ENCODE results near the gene SNX22. TPM values are rescaled to one million over a fixed set of nuclear protein-coding genes. Genes with fewer than 3 reads are reported as not detected.

SNX22 gene
- total and polyA plus RNA-seq, 2 donors (not counting 1 experiment from before 2014, with no cell fraction given): 0.17 TPM; not detected in 1

GRCh38 chr15:64122444-64122843, 29.1 kb upstream of the SNX22 start:
- no peak for TF ChIP-seq EZH2 (IDR thresholded peaks at IDR 0.05; ENCODE audit: low read length, missing control alignments)
- TF ChIP-seq CTCF (conservative IDR thresholded peaks at IDR 0.05 in 1 of 2, IDR thresholded peaks at IDR 0.05 in 1 of 2; ENCODE audit: low read depth in 1 of 2, low read length in 2 of 2): no peak
- Histone ChIP-seq H3K9me3 (ENCODE audit: control insufficient read depth, insufficient read depth, low read depth, low read length) (no peaks in the 10 kb centered on the region), H3K4me3 (replicated peaks in 1 of 4; ENCODE audit: control extremely low read depth in 1 of 4, insufficient read depth in 1 of 4, low read depth in 3 of 4, low read length in 4 of 4) (no peak overlapping the region), H4K20me1 (ENCODE audit: control insufficient read depth, extremely low read depth, insufficient read depth, low read length) (no peaks in the 10 kb centered on the region), H3K27me3 (ENCODE audit: control insufficient read depth, insufficient read depth, low read length) (no peaks in the 10 kb centered on the region), H2AFZ (ENCODE audit: low read length) (no peak overlapping the region), H3K27ac (ENCODE audit: insufficient read depth, low read length) (no peak overlapping the region), H3K79me2 (ENCODE audit: control insufficient read depth, insufficient read depth, low read length) (no peaks in the 10 kb centered on the region), H3K36me3 (ENCODE audit: control insufficient read depth, insufficient read depth, low read length) (no peaks in the 10 kb centered on the region), H3K9ac (ENCODE audit: insufficient read depth, low read length) (no peak overlapping the region), H3K4me1 (ENCODE audit: control insufficient read depth, extremely low read depth, insufficient read depth, low read length) (no peaks in the 10 kb centered on the region), H3K4me2 (ENCODE audit: extremely low read depth, insufficient read depth, low read length) (no peak overlapping the region)
- no peak for DNase-seq (ENCODE audit: low read depth in 2 of 2)

GRCh38 chr15:64122936-64123351, 28.6 kb upstream of the SNX22 start:
- H3K36me3 ChIP-seq (ENCODE audit: control insufficient read depth, insufficient read depth, low read length): no peaks in the 10 kb centered on the region
- no peak overlapping the region for H3K4me2 ChIP-seq (ENCODE audit: extremely low read depth, insufficient read depth, low read length)
- H4K20me1 ChIP-seq (ENCODE audit: control insufficient read depth, extremely low read depth, insufficient read depth, low read length): no peaks in the 10 kb centered on the region
- H3K9ac ChIP-seq (ENCODE audit: insufficient read depth, low read length): no peak overlapping the region
- no peaks in the 10 kb centered on the region for H3K4me1 ChIP-seq (ENCODE audit: control insufficient read depth, extremely low read depth, insufficient read depth, low read length)
- no peaks in the 10 kb centered on the region for H3K79me2 ChIP-seq (ENCODE audit: control insufficient read depth, insufficient read depth, low read length)
- H2AFZ ChIP-seq (ENCODE audit: low read length): no peak overlapping the region
- H3K27me3 ChIP-seq (ENCODE audit: control insufficient read depth, insufficient read depth, low read length): no peaks in the 10 kb centered on the region
- no peak for TF ChIP-seq EZH2 (IDR thresholded peaks at IDR 0.05; ENCODE audit: low read length, missing control alignments)
- no peak for TF ChIP-seq CTCF (conservative IDR thresholded peaks at IDR 0.05 in 1 of 2, IDR thresholded peaks at IDR 0.05 in 1 of 2; ENCODE audit: low read depth in 1 of 2, low read length in 2 of 2)
- no peak for DNase-seq (ENCODE audit: low read depth in 2 of 2)
- no peak overlapping the region for H3K4me3 ChIP-seq (replicated peaks in 1 of 4; ENCODE audit: control extremely low read depth in 1 of 4, insufficient read depth in 1 of 4, low read depth in 3 of 4, low read length in 4 of 4)
- no peaks in the 10 kb centered on the region for H3K9me3 ChIP-seq (ENCODE audit: control insufficient read depth, insufficient read depth, low read depth, low read length)
- H3K27ac ChIP-seq (ENCODE audit: insufficient read depth, low read length): no peak overlapping the region

GRCh38 chr15:64125978-64126377, 25.6 kb upstream of the SNX22 start:
- no peaks in the 10 kb centered on the region for H3K79me2 ChIP-seq (ENCODE audit: control insufficient read depth, insufficient read depth, low read length)
- no peak for DNase-seq (ENCODE audit: low read depth in 2 of 2)
- H3K4me3 ChIP-seq (replicated peaks in 1 of 4; ENCODE audit: control extremely low read depth in 1 of 4, insufficient read depth in 1 of 4, low read depth in 3 of 4, low read length in 4 of 4): no peak overlapping the region
- no peaks in the 10 kb centered on the region for H3K27me3 ChIP-seq (ENCODE audit: control insufficient read depth, insufficient read depth, low read length)
- no peak overlapping the region for H2AFZ ChIP-seq (ENCODE audit: low read length)
- H3K36me3 ChIP-seq (ENCODE audit: control insufficient read depth, insufficient read depth, low read length): peaks cover 3% of the 10 kb centered on the region
- no peak overlapping the region for H3K9ac ChIP-seq (ENCODE audit: insufficient read depth, low read length)
- no peak overlapping the region for H3K27ac ChIP-seq (ENCODE audit: insufficient read depth, low read length)
- no peak for TF ChIP-seq CTCF (conservative IDR thresholded peaks at IDR 0.05 in 1 of 2, IDR thresholded peaks at IDR 0.05 in 1 of 2; ENCODE audit: low read depth in 1 of 2, low read length in 2 of 2)
- TF ChIP-seq EZH2 (IDR thresholded peaks at IDR 0.05; ENCODE audit: low read length, missing control alignments): no peak
- H3K4me1 ChIP-seq (ENCODE audit: control insufficient read depth, extremely low read depth, insufficient read depth, low read length): no peaks in the 10 kb centered on the region
- no peaks in the 10 kb centered on the region for H4K20me1 ChIP-seq (ENCODE audit: control insufficient read depth, extremely low read depth, insufficient read depth, low read length)
- no peaks in the 10 kb centered on the region for H3K9me3 ChIP-seq (ENCODE audit: control insufficient read depth, insufficient read depth, low read depth, low read length)
- H3K4me2 ChIP-seq (ENCODE audit: extremely low read depth, insufficient read depth, low read length): no peak overlapping the region
